HepG2 (cell line): ENCODE results near the gene FAM222A. TPM values are rescaled to one million over a fixed set of nuclear protein-coding genes. Genes with fewer than 3 reads are reported as not detected.

Experiments
- BCL6 ChIP-seq: IDR thresholded peaks from 2 replicates; pipeline ENCODE4 v1.6.1; 2016; ENCODE audit warnings: missing genetic modification reagents, missing compliant biosample characterization
- ETV6 ChIP-seq: sonication (generic); formaldehyde crosslinking; conservative IDR thresholded peaks from 2 replicates; pipeline ENCODE4 v1.4.0; 2020; ENCODE audit warnings: missing genetic modification reagents
- GFI1 ChIP-seq: sonication (generic); formaldehyde crosslinking; IDR thresholded peaks from 2 replicates; pipeline ENCODE4 v1.5.0; 2020; ENCODE audit warnings: missing genetic modification reagents, mild to moderate bottlenecking, borderline replicate concordance
- KLF12 ChIP-seq: sonication (generic); formaldehyde crosslinking; IDR thresholded peaks from 2 replicates; pipeline ENCODE4 v1.4.0; 2020; ENCODE audit warnings: missing genetic modification reagents, borderline replicate concordance
- MEIS1 ChIP-seq: sonication (generic); formaldehyde crosslinking; IDR thresholded peaks from 2 replicates; pipeline ENCODE4 v1.9.0; 2021; ENCODE audit warnings: mild to moderate bottlenecking, missing genetic modification reagents, moderate library complexity, borderline replicate concordance
- MYNN ChIP-seq: sonication (generic); formaldehyde crosslinking; IDR thresholded peaks from 2 replicates; pipeline ENCODE4 v1.4.0; 2020; ENCODE audit warnings: mild to moderate bottlenecking, low read depth, missing genetic modification reagents
- NR2C2 ChIP-seq: sonication (generic); formaldehyde crosslinking; IDR thresholded peaks from 2 replicates; pipeline ENCODE4 v1.4.0; 2020; ENCODE audit warnings: missing genetic modification reagents, mild to moderate bottlenecking, moderate library complexity, borderline replicate concordance
- RNF2 ChIP-seq: fragments of 450-650 bp; conservative IDR thresholded peaks from 2 replicates; pipeline ENCODE4 v1.6.1; 2016; ENCODE audit warnings: low read depth
- SIX1 ChIP-seq: sonication (generic); formaldehyde crosslinking; IDR thresholded peaks from 2 replicates; pipeline ENCODE4 v1.4.0; 2020; ENCODE audit warnings: missing genetic modification reagents, borderline replicate concordance
- ZNF253 ChIP-seq: sonication (generic); formaldehyde crosslinking; IDR thresholded peaks from 2 replicates; pipeline ENCODE4 v1.8.0; 2022; ENCODE audit warnings: mild to moderate bottlenecking, missing genetic modification reagents, borderline replicate concordance
- ZNF33B ChIP-seq: sonication (generic); formaldehyde crosslinking; IDR thresholded peaks from 2 replicates; pipeline ENCODE4 v1.5.1; 2020; ENCODE audit warnings: mild to moderate bottlenecking, missing genetic modification reagents
- ZNF501 ChIP-seq: sonication (generic); formaldehyde crosslinking; IDR thresholded peaks from 2 replicates; pipeline ENCODE4 v1.5.1; 2020; ENCODE audit warnings: mild to moderate bottlenecking, moderate library complexity, missing genetic modification reagents
- ZNF563 ChIP-seq: sonication (generic); formaldehyde crosslinking; IDR thresholded peaks from 2 replicates; pipeline ENCODE4 v1.8.0; 2022; ENCODE audit warnings: mild to moderate bottlenecking, moderate library complexity, missing genetic modification reagents
- ZNF775 ChIP-seq: sonication (generic); formaldehyde crosslinking; IDR thresholded peaks from 2 replicates; pipeline ENCODE4 v1.4.0; 2020; ENCODE audit warnings: missing genetic modification reagents, mild to moderate bottlenecking, moderate library complexity, borderline replicate concordance
- ZNF850 ChIP-seq: sonication (generic); formaldehyde crosslinking; conservative IDR thresholded peaks from 2 replicates; pipeline ENCODE4 v1.9.0; 2021; ENCODE audit warnings: mild to moderate bottlenecking, missing genetic modification reagents
- ZNF879 ChIP-seq: sonication (generic); formaldehyde crosslinking; IDR thresholded peaks from 2 replicates; pipeline ENCODE4 v1.8.1; 2023; ENCODE audit warnings: missing genetic modification reagents
- ZSCAN25 ChIP-seq: sonication (generic); formaldehyde crosslinking; IDR thresholded peaks from 2 replicates; pipeline ENCODE4 v1.8.0; 2022; ENCODE audit warnings: mild to moderate bottlenecking, missing genetic modification reagents
- polyA plus RNA-seq, 8 experiments: library from polyadenylated mRNA; depleted of rRNA in 3 of 8; stranded (reverse) in 7 of 8; unstranded in 1 of 8; fragments of >200 nt; fragmentation: Illumina TruSeq in 4 of 8; extraction: Trizol in 4 of 8; gene quantifications; 2 replicates each; pipeline versions ENCODE4 v1.2.1 to v1.2.3, GENCODE V29; 2011 to 2016; ENCODE audit warnings: low read depth in 4 of 8, missing spikeins in 1 of 8, mixed read lengths in 1 of 8; ENCODE audit not compliant: insufficient read depth in 1 of 8
- total RNA-seq, 5 experiments: library from RNA; depleted of rRNA; stranded (reverse); fragments of >200 nt; fragmentation: Illumina TruSeq; extraction: Trizol; gene quantifications; 2 replicates each; pipeline ENCODE4 v1.2.3, GENCODE V29; 2016; ENCODE audit warnings: low read depth in 1 of 5
- TF ChIP-seq, protein P1 (sequence below): sonication (generic); formaldehyde crosslinking; IDR thresholded peaks from 2 replicates; pipeline ENCODE4 v1.8.1; 2023; ENCODE audit warnings: mild to moderate bottlenecking, missing genetic modification reagents
- TF ChIP-seq, protein P2 (sequence below): IDR thresholded peaks from 2 replicates; pipeline ENCODE4 v1.6.1; 2016; ENCODE audit warnings: mild to moderate bottlenecking, missing biosample characterization, missing genetic modification reagents

FAM222A gene
- total and polyA plus RNA-seq, 2 of the 13 experiments (the other 11 are each of a cell fraction or from before 2014, with no cell fraction given): 2.7 to 9.6 TPM

DNA sequence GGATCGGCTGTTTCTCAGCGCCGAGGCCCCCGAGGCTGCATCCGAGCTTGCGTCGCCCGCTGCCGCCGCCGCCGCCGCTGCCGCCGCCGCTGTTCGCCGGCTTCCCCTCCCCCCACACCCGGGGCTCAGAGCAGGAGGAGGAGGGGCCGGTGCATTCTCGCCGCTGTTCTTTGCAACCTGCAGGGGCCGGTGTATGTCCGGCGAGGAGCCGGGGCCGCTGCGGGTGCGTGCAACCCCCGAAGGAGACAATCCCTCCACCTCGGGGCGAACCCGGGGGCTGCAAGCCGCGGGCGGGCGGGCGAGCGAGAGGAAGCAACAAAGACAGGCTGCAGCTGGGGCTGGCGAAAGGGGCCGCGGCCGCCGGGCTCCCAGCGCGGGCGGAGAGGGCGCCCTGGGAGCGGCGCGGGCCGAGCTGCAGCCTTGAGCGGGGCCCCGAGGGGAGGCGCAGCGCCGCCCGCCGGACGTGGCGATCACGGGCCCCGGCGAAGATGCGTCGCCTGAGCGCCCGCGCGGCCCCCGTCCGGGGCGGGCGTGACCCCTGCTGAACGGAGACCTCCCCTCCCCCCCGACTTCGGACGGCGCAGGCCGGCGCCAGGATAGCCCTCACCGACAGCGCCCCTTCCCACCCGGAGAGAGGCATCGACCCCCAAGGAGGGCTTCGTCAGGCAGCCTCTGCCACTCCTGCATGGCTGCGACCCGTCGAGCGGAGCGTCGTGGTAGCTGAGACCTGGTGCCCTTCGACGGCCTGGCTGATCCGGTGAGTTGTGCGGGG, 702 bp downstream of the FAM222A start (continued):
- TF ChIP-seq RNF2: peak; percentile 28; the same call in 1 of the 2 replicates
- 0 out of 2 replicates have a peak, but pooled peaks have one; percentile 17 for TF ChIP-seq ZNF879
- peak; percentile 47; the same call in 1 of the 2 replicates for TF ChIP-seq KLF12 (CRISPR knock-in tag)
- TF ChIP-seq SIX1: no peak
- TF ChIP-seq, protein P1, sequence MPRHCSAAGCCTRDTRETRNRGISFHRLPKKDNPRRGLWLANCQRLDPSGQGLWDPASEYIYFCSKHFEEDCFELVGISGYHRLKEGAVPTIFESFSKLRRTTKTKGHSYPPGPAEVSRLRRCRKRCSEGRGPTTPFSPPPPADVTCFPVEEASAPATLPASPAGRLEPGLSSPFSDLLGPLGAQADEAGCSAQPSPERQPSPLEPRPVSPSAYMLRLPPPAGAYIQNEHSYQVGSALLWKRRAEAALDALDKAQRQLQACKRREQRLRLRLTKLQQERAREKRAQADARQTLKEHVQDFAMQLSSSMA (CRISPR knock-in tag): peak; percentile 25; the same call in 1 of the 2 replicates
- no peak for TF ChIP-seq MYNN
- TF ChIP-seq ZNF253 (CRISPR knock-in tag): no peak
- peak; percentile 48; the same call in 1 of the 2 replicates for TF ChIP-seq ZNF563 (CRISPR knock-in tag)
- TF ChIP-seq, protein P2, sequence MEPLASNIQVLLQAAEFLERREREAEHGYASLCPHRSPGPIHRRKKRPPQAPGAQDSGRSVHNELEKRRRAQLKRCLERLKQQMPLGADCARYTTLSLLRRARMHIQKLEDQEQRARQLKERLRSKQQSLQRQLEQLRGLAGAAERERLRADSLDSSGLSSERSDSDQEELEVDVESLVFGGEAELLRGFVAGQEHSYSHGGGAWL: no peak; the same call in 1 of the 2 replicates
- TF ChIP-seq NR2C2 (CRISPR knock-in tag): peak; percentile 48; the same call in 1 of the 2 replicates
- TF ChIP-seq ZNF501 (CRISPR knock-in tag): no peak
- TF ChIP-seq ZSCAN25 (CRISPR knock-in tag): 0 out of 2 replicates have a peak, but pooled peaks have one; percentile 23
- TF ChIP-seq ZNF33B (CRISPR knock-in tag): peak; percentile 54; the same call in 1 of the 2 replicates
- no peak for TF ChIP-seq BCL6
- TF ChIP-seq ZNF775 (CRISPR knock-in tag): no peak
- no peak for TF ChIP-seq MEIS1 (CRISPR knock-in tag)
- peak; percentile 81; the same call in 1 of the 2 replicates for TF ChIP-seq ZNF850
- TF ChIP-seq ETV6 (CRISPR knock-in tag): no peak
- no peak for TF ChIP-seq GFI1
